K562 (cell line): Measurements from ENCODE around the gene GOT1. TPM values are rescaled to one million over a fixed set of nuclear protein-coding genes. Genes with fewer than 3 reads are reported as not detected.

ENCODE experiments used
- ATAC-seq: fragments of 200-7000 bp; cut with Tn5 transposase; 3 replicates; pipeline ENCODE4 v1.9.1; 2020; ENCODE audit warnings: moderate library complexity
- Bru-seq: library from RNA; stranded (reverse); fragments of 400-500 nt; gene quantifications from one replicate; lab custom pipeline; 2021; lab: Mats Ljungman, UMichigan
- BruChase-seq, 2 experiments: library from RNA; stranded (reverse); fragments of 400-500 nt; gene quantifications; one replicate each; lab custom pipeline; 2021; lab: Mats Ljungman, UMichigan
- BruUV-seq: library from RNA; stranded (reverse); fragments of 400-500 nt; replicated peaks from 2 replicates; lab custom pipeline; 2021; lab: Mats Ljungman, UMichigan
- CTCF ChIA-PET: fragments of 300-600 bp; formaldehyde crosslinking; extraction: SDS; loops from one replicate; lab custom pipeline; 2021; ENCODE audit warnings: low intra/inter-chr PET ratio; lab: Yijun Ruan, JAX
- POLR2A ChIA-PET: fragments of 300-600, 350-650 bp; sonication (Branson Sonifier 250); formaldehyde crosslinking; extraction: SDS; loops from one replicate; lab custom pipeline; 2021; ENCODE audit warnings: antibody characterized with exemption, inconsistent platforms; lab: Yijun Ruan, JAX
- DNase-seq, 4 experiments: peaks; one replicate each; pipeline versions ENCODE4 v3.0.0 to v3.0.0-alpha.2; 2011 to 2018; ENCODE audit warnings: low spot score in 3 of 4, mixed read lengths in 3 of 4; ENCODE audit errors: extremely low read depth in 1 of 4
- FAIRE-seq: peaks from 2 replicates; lab custom pipeline; 2011; peaks lifted over from hg19 to GRCh38; lab: Jason Lieb, UNC
- H2AFZ ChIP-seq: 2 replicates; pipeline ENCODE4 v1.6.0; 2011; ENCODE audit warnings: low read depth, low read length, control low read depth, inconsistent platforms
- H3K27ac ChIP-seq: fragments of 200-600 bp; 3 replicates; pipeline ENCODE4 v1.8.0; 2011; ENCODE audit warnings: low read depth, mild to moderate bottlenecking, control low read depth, inconsistent platforms, low read length, moderate library complexity, mixed read lengths; ENCODE audit errors: extremely low read depth
- H3K27me3 ChIP-seq, 2 experiments: fragments of 300-600 bp in 1 of 2; 2 replicates in 1 of 2; 3 replicates in 1 of 2; pipeline versions ENCODE4 v1.6.0 to v1.8.0; 2011; ENCODE audit warnings: inconsistent platforms in 2 of 2, low read length in 2 of 2, mild to moderate bottlenecking in 1 of 2, mixed read lengths in 1 of 2, moderate library complexity in 1 of 2; ENCODE audit not compliant: control insufficient read depth in 2 of 2, insufficient read depth in 2 of 2
- H3K36me3 ChIP-seq: fragments of 300-600 bp; 3 replicates; pipeline ENCODE4 v1.8.0; 2011; ENCODE audit warnings: mild to moderate bottlenecking, low read length, inconsistent platforms; ENCODE audit not compliant: control insufficient read depth, insufficient read depth
- H3K4me1 ChIP-seq, 2 experiments: fragments of 200-600 bp in 1 of 2; replicated peaks in 1 of 2; 2 replicates in 1 of 2; 3 replicates in 1 of 2; pipeline versions ENCODE4 v1.5.1 to v1.8.0; 2011; ENCODE audit warnings: inconsistent platforms in 2 of 2, low read length in 2 of 2, mild to moderate bottlenecking in 1 of 2, mixed read lengths in 1 of 2, moderate library complexity in 1 of 2; ENCODE audit not compliant: control insufficient read depth in 2 of 2, insufficient read depth in 2 of 2
- H3K4me2 ChIP-seq: 2 replicates; pipeline ENCODE4 v1.6.1; 2011; ENCODE audit warnings: low read length, control low read depth, inconsistent platforms, mixed read lengths; ENCODE audit not compliant: insufficient read depth
- H3K4me3 ChIP-seq: fragments of 200-600 bp; sonication (generic), shearing (Covaris generic); 2 replicates; pipeline ENCODE4 v1.5.1; 2016; ENCODE audit warnings: control low read depth, inconsistent platforms
- H3K79me2 ChIP-seq: fragments of 200-600 bp; 3 replicates; pipeline ENCODE4 v1.8.0; 2011; ENCODE audit warnings: low read length, inconsistent platforms; ENCODE audit not compliant: control insufficient read depth, insufficient read depth
- H3K9ac ChIP-seq, 2 experiments: 2 replicates each; pipeline versions ENCODE4 v1.6.0 to v1.6.1; 2011; ENCODE audit warnings: low read depth in 2 of 2, low read length in 2 of 2, control low read depth in 1 of 2, inconsistent platforms in 1 of 2, mild to moderate bottlenecking in 1 of 2, mixed read lengths in 1 of 2; ENCODE audit not compliant: insufficient read depth in 1 of 2
- H3K9me1 ChIP-seq: one replicate; pipeline ENCODE4 v1.6.0; 2011; ENCODE audit warnings: inconsistent platforms, mild to moderate bottlenecking, low read length, moderate library complexity; ENCODE audit not compliant: control insufficient read depth, insufficient read depth
- H3K9me3 ChIP-seq: replicated peaks from 2 replicates; pipeline ENCODE4 v1.5.1; 2011; ENCODE audit warnings: low read depth, low read length, inconsistent platforms; ENCODE audit not compliant: control insufficient read depth, insufficient read depth
- H4K20me1 ChIP-seq: replicated peaks from 2 replicates; pipeline ENCODE4 v1.6.1; 2011; ENCODE audit warnings: low read length, inconsistent platforms, mixed read lengths; ENCODE audit not compliant: control insufficient read depth, insufficient read depth
- CREM ChIP-seq: IDR thresholded peaks from 2 replicates; pipeline ENCODE4 v1.6.1; 2014; ENCODE audit warnings: antibody characterized with exemption, low read depth
- MEF2A ChIP-seq: IDR thresholded peaks from 2 replicates; pipeline ENCODE4 v1.6.1; 2011; ENCODE audit warnings: low read depth, mild to moderate bottlenecking, low read length, moderate library complexity; ENCODE audit not compliant: control insufficient read depth
- POLR3A ChIP-seq: IDR thresholded peaks from 2 replicates; pipeline ENCODE4 v1.6.1; 2011; ENCODE audit warnings: borderline replicate concordance, mild to moderate bottlenecking, moderate library complexity; ENCODE audit not compliant: insufficient read length, insufficient read depth; ENCODE audit errors: extremely low read depth
- SRSF7 ChIP-seq: fragments of 200-400 bp; formaldehyde crosslinking; optimal IDR thresholded peaks from 2 replicates; pipeline ENCODE3; 2017; ENCODE audit warnings: mild to moderate bottlenecking, low read depth, low read length
- ZNF717 ChIP-seq: fragments of 250-450 bp; sonication (Bioruptor Pico); IDR thresholded peaks from 2 replicates; pipeline ENCODE4 v1.5.0; 2021
- WGBS: fragments of 100-300 bp; shearing (Covaris generic); methylation state at CpG from one replicate; pipeline ENCODE4 v1.1.6; 2016; ENCODE audit warnings: low coverage, mixed read lengths; ENCODE audit not compliant: insufficient coverage; ENCODE audit errors: missing lambda C conversion rate; 5-methylcytosine and 5-hydroxymethylcytosine counted together
- in situ Hi-C: fragments of 300-500 bp; cut with MboI; formaldehyde crosslinking; loops from 4 replicates; pipeline ENCODE4 v1.15.0; 2018; ENCODE audit warnings: inconsistent platforms, mixed read lengths
- intact Hi-C: fragments of 100-400 bp; cut with micrococcal nuclease; formaldehyde crosslinking; loops from 2 replicates; pipeline ENCODE4 v1.14.2; 2022
- long read RNA-seq, 3 experiments: library from polyadenylated mRNA in 2 of 3; library from RNA in 1 of 3; unstranded in 2 of 3; stranded (forward) in 1 of 3; transcript quantifications; one replicate each; pipeline ENCODE4 v2.0.0, GENCODE V29; 2019 to 2022
- polyA minus RNA-seq, 3 experiments: library from RNA; depleted of rRNA, polyadenylated mRNA; stranded (reverse); fragments of >200 nt; gene quantifications; 2 replicates each; pipeline ENCODE4 v1.2.3, GENCODE V29; 2011
- polyA plus RNA-seq, 8 experiments: library from polyadenylated mRNA; depleted of rRNA in 4 of 8; stranded (reverse) in 5 of 8; unstranded in 3 of 8; fragments of >200 nt; fragmentation: Nextera tagmentation in 2 of 8; fragmentation: Illumina TruSeq in 1 of 8; extraction: Ambion mirVana in 2 of 8; extraction: Trizol in 1 of 8; gene quantifications; 2 replicates each; pipeline versions ENCODE4 v1.2.1 to v1.2.3, GENCODE V29; 2011 to 2014; ENCODE audit warnings: inconsistent platforms in 1 of 8, missing spikeins in 1 of 8
- total RNA-seq, 7 experiments: library from RNA; depleted of rRNA in 6 of 7; stranded (reverse); fragments of >200 nt in 6 of 7; fragmentation: Illumina TruSeq in 2 of 7; extraction: Trizol in 2 of 7; gene quantifications; 2 replicates each; pipeline versions ENCODE4 v1.2.1 to v1.2.3, GENCODE V29; 2011 to 2021; ENCODE audit warnings: low replicate concordance in 1 of 7
- TF ChIP-seq, protein P1 (sequence below), 2 experiments: fragments of 450-650 bp; IDR thresholded peaks; 2 replicates each; pipeline ENCODE4 v1.6.1; 2016; ENCODE audit warnings: mild to moderate bottlenecking in 2 of 2, borderline replicate concordance in 1 of 2, low read depth in 1 of 2, moderate library complexity in 1 of 2

GOT1 gene
- 47.3 and 57.6 TPM in 2 replicates for total RNA-seq (2011; cell fraction: chromatin; rRNA removed; ENCODE audit: low replicate concordance)
- total RNA-seq (2011; cell fraction: nucleolus; rRNA removed), result 34.2 and 43.4 TPM in 2 replicates
- 46.8 and 49.4 TPM in 2 replicates for total RNA-seq (2011; cell fraction: nucleoplasm; rRNA removed)
- total RNA-seq (2014; rRNA removed), result 66.7 and 70.9 TPM in 2 replicates
- total RNA-seq (2014; rRNA removed; fragmentation: Illumina TruSeq; extraction: Trizol), result 75.4 and 75.8 TPM in 2 replicates
- 53.0 and 55.7 TPM in 2 replicates for total RNA-seq (2015; rRNA removed; fragmentation: Illumina TruSeq; extraction: Trizol)
- total RNA-seq (2021), result 77.0 and 78.2 TPM in 2 replicates
- polyA plus RNA-seq (2011; rRNA removed), result 63.1 and 69.4 TPM in 2 replicates
- polyA plus RNA-seq (2011; cell fraction: cytosol; rRNA removed), result 37.6 and 43.6 TPM in 2 replicates
- polyA plus RNA-seq (2011; cell fraction: nucleus; rRNA removed), result 47.8 and 51.9 TPM in 2 replicates
- polyA plus RNA-seq (2012), result 66.7 and 165 TPM in 2 replicates
- 139 and 161 TPM in 2 replicates for polyA plus RNA-seq (2014; fragmentation: Illumina TruSeq; extraction: Trizol)
- 100 to 1,000 TPM; 116 to 166 TPM for polyA plus RNA-seq (2014; fragmentation: Nextera tagmentation; extraction: Ambion mirVana)
- 61.7 and 68.3 TPM in 2 replicates for polyA plus RNA-seq (2014; rRNA removed)
- 55.6 and 63.3 TPM in 2 replicates for polyA minus RNA-seq (2011; rRNA and poly(A)+ RNA removed)
- polyA minus RNA-seq (2011; cell fraction: cytosol; rRNA and poly(A)+ RNA removed), result 31.6 and 55.7 TPM in 2 replicates
- polyA minus RNA-seq (2011; cell fraction: nucleus; rRNA and poly(A)+ RNA removed), result 16.7 and 22.7 TPM in 2 replicates
- percentile 89 among the genes with signal in this experiment for Bru-seq, nascent RNA
- BruChase-seq, experiment 1, labeled RNA remaining after a 2-hour chase, result percentile 95 among the genes with signal in this experiment
- BruChase-seq, experiment 2, labeled RNA remaining after a 6-hour chase, result percentile 94 among the genes with signal in this experiment
- long read RNA-seq, experiment 1, transcript GOT1-201 (9 exons, 2,923 nt), result major isoform, 206 of 255 reads
- long read RNA-seq, experiment 1, partial matches to known transcripts, result 32 of 255 reads
- long read RNA-seq, experiment 1, other reads (novel, unspliced or antisense), result 14 of 255 reads
- long read RNA-seq, experiment 2, transcript GOT1-201 (9 exons, 2,923 nt), result major isoform, 87 of 109 reads
- long read RNA-seq, experiment 2, partial matches to known transcripts, result 9 of 109 reads
- long read RNA-seq, experiment 2, other reads (novel, unspliced or antisense), result 12 of 109 reads
- long read RNA-seq, experiment 3, transcript GOT1-201 (9 exons, 2,923 nt), result major isoform, 147 of 169 reads
- long read RNA-seq, experiment 3, partial matches to known transcripts, result 7 of 169 reads
- long read RNA-seq, experiment 3, other reads (novel, unspliced or antisense), result 13 of 169 reads

DNA sequence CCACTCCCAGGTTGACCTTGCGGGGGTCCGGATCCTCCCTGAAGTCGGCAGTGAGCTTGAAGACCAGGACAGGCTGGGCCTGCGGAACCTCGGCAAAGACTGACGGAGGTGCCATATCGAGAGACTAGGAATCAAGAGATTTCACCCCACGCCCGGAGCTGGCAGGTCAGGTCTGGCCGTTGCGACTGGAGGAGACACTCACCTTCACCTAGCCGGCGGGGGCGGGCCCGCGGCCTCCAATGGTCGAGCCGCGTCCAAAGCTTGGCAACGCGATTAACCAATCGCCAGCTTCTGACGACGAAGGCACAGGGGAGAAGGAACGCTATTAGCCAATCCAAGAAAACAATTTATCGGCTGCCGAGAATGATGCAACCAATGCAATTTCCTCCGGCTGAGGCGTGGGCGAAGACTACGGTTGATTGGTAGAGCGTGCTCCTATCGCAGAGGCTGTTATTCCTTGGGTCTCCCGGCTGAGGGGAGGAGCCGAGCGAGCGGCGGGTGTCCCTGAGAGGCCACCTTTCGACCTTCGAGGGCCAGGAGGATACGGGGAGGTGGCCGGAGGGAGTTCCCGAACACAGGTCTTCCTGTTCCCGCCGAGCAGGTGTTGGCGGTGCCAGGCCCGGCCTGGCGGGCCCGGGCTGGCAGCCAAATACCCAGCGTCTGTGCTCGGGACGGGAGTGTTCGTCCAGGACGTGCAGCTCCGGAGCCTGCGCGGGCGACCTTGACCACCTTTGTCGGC is at the start of gene GOT1:
GOT1 (minus strand) TSS at position 174 of the 739 bp plus-strand sequence; CDS start at position 115, 59 bp downstream.
- ChIA-PET POLR2A (interaction anchor here (0.5 to 3.7 kb wide), 29 partner anchors 9 to 1348 kb away, joined by 3 to 23 read pairs (median 3); partner anchors contain the start of genes COX15, CUTC, ENTPD7 and SLC25A28), CTCF (no interaction called here)
- H3K4me3 ChIP-seq, result peak within 1 kb of the TSS; percentile 95
- peaks cover 10% of the 10 kb centered on the region for H4K20me1 ChIP-seq
- intact Hi-C loops, result loop anchor here (2.0 to 10.0 kb wide), 2 partner anchors 190 to 284 kb away; partner anchors contain the start of gene SLC25A28
- peak; percentile 99 for FAIRE-seq
- peak within 1 kb of the TSS; percentile 92 to 98 for H3K9ac ChIP-seq
- peak within 1 kb of the TSS; percentile 97 for H3K27ac ChIP-seq
- peaks cover 8% of the 10 kb centered on the region for H3K9me1 ChIP-seq
- ATAC-seq, result peak; percentile 93
- in situ Hi-C loops, result loop anchor here (5.0 to 25.0 kb wide), 2 partner anchors 182 to 282 kb away; no protein-coding TSS in a partner anchor
- peaks cover 77% of the 10 kb centered on the region for H3K79me2 ChIP-seq
- H3K4me1 ChIP-seq, result peaks cover 5 to 16% of the 10 kb centered on the region in 2 experiments; a peak in 3 of 5 replicates
- peak within 1 kb of the TSS; percentile 88 for H2AFZ ChIP-seq
- H3K27me3 ChIP-seq, result no peaks in the 10 kb centered on the region
- BruUV-seq, result no TSS peak
- H3K9me3 ChIP-seq, result no peaks in the 10 kb centered on the region
- peak within 1 kb of the TSS; percentile 97 for H3K4me2 ChIP-seq
- under 1% methylated on average over 42 of the region's 59 CpGs for WGBS
- H3K36me3 ChIP-seq, result peaks cover 25% of the 10 kb centered on the region; the same call in 2 of the 3 replicates
- peak; percentile 92 to 97 (median 94) for DNase-seq
- TF ChIP-seq, protein P1, sequence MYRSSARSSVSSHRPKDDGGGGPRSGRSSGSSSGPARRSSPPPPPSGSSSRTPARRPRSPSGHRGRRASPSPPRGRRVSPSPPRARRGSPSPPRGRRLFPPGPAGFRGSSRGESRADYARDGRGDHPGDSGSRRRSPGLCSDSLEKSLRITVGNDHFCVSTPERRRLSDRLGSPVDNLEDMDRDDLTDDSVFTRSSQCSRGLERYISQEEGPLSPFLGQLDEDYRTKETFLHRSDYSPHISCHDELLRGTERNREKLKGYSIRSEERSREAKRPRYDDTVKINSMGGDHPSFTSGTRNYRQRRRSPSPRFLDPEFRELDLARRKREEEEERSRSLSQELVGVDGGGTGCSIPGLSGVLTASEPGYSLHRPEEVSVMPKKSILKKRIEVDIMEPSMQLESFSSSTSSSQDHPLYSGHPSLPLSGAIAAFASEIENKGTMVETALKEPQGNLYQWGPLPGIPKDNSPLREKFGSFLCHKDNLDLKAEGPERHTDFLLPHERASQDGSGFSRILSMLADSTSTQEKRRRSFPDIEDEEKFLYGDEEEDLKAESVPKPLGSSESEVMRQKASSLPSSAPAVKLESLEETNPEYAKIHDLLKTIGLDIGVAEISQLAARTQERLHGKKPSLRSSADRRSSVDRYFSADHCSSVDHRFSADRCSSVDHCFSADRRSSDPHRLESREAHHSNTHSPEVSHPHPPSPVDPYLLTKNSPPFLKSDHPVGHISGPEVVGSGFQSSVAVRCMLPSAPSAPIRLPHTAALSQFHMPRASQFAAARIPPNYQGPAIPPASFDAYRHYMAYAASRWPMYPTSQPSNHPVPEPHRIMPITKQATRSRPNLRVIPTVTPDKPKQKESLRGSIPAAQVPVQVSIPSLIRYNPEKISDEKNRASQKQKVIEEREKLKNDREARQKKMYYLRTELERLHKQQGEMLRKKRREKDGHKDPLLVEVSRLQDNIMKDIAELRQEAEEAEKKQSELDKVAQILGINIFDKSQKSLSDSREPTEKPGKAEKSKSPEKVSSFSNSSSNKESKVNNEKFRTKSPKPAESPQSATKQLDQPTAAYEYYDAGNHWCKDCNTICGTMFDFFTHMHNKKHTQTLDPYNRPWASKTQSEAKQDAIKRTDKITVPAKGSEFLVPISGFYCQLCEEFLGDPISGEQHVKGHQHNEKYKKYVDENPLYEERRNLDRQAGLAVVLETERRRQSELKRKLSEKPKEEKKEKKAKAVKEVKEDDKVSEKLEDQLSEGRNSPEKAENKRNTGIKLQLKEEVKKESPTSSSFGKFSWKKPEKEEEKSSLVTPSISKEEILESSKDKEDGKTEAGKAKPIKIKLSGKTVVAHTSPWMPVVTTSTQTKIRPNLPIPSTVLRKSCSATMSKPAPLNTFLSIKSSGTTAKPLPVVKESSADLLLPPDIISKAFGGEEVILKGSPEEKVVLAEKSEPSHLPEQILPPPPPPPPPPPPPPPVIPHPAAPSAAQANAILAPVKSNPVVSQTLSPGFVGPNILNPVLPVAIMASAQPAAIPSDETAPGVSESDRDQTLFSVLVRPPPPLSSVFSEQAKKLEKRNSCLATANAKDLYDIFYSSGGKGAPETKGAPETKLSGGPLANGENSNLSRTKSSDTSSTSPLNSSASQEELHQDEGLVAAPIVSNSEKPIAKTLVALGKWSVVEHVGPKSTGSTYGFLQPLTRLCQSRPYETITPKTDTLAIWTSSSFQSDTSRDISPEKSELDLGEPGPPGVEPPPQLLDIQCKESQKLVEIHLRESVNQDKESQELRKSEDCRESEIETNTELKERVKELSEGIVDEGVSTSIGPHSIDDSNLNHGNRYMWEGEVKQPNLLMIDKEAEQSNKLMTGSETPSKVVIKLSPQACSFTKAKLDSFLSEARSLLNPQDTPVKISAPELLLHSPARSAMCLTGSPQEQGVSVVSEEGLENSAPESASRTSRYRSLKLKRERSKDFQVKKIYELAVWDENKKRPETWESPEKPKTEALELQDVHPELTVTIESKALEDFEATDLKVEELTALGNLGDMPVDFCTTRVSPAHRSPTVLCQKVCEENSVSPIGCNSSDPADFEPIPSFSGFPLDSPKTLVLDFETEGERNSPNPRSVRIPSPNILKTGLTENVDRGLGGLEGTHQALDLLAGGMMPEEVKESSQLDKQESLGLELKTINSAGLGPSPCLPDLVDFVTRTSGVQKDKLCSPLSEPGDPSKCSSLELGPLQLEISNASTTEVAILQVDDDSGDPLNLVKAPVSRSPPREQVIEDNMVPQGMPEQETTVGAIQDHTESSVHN (IDR thresholded peaks at IDR 0.05; ENCODE audit: borderline replicate concordance in 1 of 2, low read depth in 1 of 2), result peak in 1 of 2 experiments; percentile 32; a peak in 1 of 4 replicates
- TF ChIP-seq MEF2A, result no peak
- peak; percentile 87 for TF ChIP-seq CREM
- no peak for TF ChIP-seq ZNF717 (CRISPR knock-in tag)
- TF ChIP-seq SRSF7, result no peak
- no peak for TF ChIP-seq POLR3A
